IPS DF 6.9 (cell line): ENCODE data around the gene CSPG5.

Experiments used
- DNase-seq: peaks from one replicate; pipeline ENCODE4 v3.0.0-alpha.2; 2013; ENCODE audit warnings: low read depth, low spot score
- H3K27ac ChIP-seq: one replicate; pipeline ENCODE4 v1.5.1; 2013; ENCODE audit warnings: low read length, control low read depth
- H3K27me3 ChIP-seq: 2 replicates; pipeline ENCODE4 v1.6.1; 2013; ENCODE audit warnings: mild to moderate bottlenecking, low read length; ENCODE audit not compliant: control insufficient read depth, insufficient read depth
- H3K36me3 ChIP-seq: 2 replicates; pipeline ENCODE4 v1.6.1; 2013; ENCODE audit warnings: low read length; ENCODE audit not compliant: control insufficient read depth, insufficient read depth
- H3K4me1 ChIP-seq: 2 replicates; pipeline ENCODE4 v1.6.1; 2013; ENCODE audit warnings: low read length; ENCODE audit not compliant: control insufficient read depth, insufficient read depth
- H3K4me3 ChIP-seq: 2 replicates; pipeline ENCODE4 v1.5.1; 2013; ENCODE audit warnings: mild to moderate bottlenecking, low read length
- H3K9me3 ChIP-seq: 2 replicates; pipeline ENCODE4 v1.6.1; 2013; ENCODE audit warnings: low read length, inconsistent platforms; ENCODE audit not compliant: control insufficient read depth, insufficient read depth
- WGBS: extraction: QIAGEN DNeasy Blood & Tissue Kit; methylation state at CpG from one replicate; pipeline ENCODE4 v1.1.7; 2013; ENCODE audit warnings: mixed read lengths, missing lambda C conversion rate; ENCODE audit not compliant: insufficient read length, insufficient coverage; 5-methylcytosine and 5-hydroxymethylcytosine counted together

The CSPG5 gene

DNA sequence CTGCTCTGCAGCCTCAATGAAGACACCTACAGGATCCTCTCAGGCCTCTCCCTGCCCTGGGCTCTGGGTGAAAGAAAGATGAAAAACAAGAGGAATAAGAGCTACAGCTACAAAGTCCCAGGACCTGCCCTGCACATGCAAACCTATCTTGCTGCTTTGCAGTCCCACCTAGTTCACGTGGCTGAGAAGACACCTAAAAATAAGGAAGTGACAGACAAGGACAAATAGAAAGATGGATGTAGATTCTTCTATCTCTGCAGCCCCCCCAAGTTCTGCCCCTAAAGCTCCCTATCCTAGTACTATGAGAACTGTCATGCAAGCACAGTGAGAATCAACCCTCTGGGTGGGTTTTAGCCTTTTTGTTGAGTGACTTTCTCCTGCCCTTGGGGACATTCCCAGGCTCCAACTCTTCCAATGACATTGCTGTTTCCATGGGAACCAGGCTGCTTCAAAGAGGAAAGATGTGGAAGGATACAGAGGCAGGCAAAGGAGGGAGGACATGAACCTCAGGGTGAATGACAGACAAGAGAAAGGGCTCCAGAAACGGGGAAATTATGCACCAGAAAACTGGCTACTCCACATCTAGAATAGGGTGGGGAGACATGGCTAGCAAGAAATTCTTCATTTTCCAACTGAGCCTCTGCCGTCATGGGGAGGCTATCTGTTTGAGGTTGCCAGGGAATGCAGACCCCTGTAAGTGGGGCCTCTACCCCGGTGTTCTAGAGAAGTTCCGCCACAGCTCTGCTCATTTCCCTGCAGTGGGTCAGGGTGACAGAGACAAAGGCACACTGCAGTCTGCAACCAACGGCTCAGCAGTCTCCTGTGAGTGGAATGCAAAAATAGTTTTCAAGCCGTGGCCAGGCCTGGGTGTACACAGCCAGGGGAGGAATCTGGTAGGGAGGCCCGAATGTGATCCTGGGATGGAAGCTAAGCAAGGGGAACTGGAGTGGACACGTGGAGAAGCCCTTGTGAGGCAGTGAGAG lies 5.2 kb downstream of the CSPG5 start:
- Histone ChIP-seq H3K36me3 (no peaks in the 10 kb centered on the region), H3K27ac (no peak overlapping the region), H3K4me3 (no peak overlapping the region), H3K9me3 (no peaks in the 10 kb centered on the region), H3K27me3 (peaks cover 4% of the 10 kb centered on the region; the same call in 1 of the 2 replicates), H3K4me1 (no peaks in the 10 kb centered on the region; the same call in 1 of the 2 replicates)
- no CpG with 5 or more reads among the region's 9 CpGs for WGBS
- no peak for DNase-seq

DNA sequence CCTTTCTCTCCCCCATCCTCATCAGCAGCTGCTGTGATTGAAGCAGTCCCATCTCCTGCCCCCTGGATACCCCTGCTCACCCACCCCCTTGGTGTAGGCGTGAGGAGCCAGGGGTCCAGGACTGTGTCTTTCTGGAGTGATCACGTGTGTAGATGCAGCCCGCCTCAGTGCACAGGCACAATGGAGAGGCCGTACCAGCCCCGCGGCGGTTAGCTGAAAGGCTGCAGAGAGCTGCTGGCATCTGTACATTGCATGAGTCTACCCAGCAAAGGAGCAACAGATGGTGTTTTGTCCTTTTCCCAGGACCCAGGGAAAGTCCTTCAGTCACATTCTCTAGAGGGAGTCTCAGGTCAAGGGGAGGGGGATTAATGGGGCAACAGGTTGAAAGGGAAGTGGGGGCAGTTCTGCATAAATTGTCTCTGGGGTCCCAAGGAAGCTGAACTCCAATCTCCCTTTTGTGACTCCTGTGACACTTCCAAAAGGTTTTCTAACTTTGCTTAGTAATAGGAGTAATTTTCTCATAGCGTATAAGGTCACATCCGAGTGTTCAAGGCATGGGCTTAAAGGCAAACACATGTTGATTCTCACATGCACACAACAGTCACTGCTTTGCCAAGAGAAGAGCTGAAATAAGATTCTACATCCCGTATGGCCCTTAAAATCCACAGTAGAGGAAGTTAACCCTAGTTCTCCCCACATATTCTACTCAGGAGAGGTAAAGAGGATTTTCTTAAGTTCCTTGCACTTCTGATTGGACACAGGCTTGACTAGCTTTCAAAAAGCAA lies 7.1 kb downstream of the CSPG5 start:
- no peak overlapping the region for H3K27ac ChIP-seq
- no peaks in the 10 kb centered on the region for H3K36me3 ChIP-seq
- H3K9me3 ChIP-seq, result no peaks in the 10 kb centered on the region
- H3K4me3 ChIP-seq, result no peak overlapping the region
- no peaks in the 10 kb centered on the region for H3K27me3 ChIP-seq
- no CpG with 5 or more reads among the region's 10 CpGs for WGBS
- no peak for DNase-seq
- H3K4me1 ChIP-seq, result no peaks in the 10 kb centered on the region

DNA sequence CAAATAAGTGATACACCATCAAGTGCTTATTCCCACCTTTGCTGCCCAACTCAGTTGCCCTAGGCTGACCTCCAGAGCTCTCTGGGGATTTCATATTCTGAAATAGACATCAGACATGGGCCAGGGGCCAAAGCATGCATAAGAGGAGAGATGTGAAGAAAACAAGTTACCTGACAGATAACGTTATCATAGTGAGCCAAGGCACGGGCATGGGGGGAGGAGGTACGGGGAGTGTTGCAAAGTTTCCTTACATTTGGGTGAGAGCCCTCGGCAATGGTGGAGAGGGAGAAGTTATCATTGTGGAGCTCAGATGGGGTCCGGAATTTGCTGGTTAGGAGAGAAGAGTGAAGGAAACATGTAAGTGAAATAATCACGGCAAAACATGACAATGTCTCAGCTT lies 9.8 kb downstream of the CSPG5 start:
- no CpG with 5 or more reads among the region's 6 CpGs for WGBS
- Histone ChIP-seq H3K9me3 (no peaks in the 10 kb centered on the region), H3K27me3 (no peaks in the 10 kb centered on the region)

DNA sequence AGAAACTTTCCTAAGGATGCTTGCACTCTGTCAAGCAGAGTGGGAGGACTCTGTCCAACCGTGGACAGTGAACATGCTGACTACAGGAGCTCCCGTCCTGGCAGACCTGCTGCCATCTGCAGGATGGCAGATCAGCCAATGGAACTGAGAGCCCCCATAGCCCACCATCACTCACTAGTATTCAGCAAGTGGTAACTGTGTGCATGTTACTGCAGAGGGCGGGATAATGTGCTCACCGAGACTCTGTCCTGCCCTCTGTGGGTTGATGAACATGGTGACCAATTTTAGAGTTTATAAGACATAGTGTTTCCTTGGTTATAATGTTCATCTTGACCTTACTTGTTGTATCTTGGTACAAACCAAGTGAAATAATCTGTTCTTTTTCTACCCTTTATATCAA lies 11.5 kb downstream of the CSPG5 start:
- no CpG with 5 or more reads among the region's 4 CpGs for WGBS
- Histone ChIP-seq H3K4me3 (no peak overlapping the region), H3K27ac (no peak overlapping the region), H3K27me3 (no peaks in the 10 kb centered on the region), H3K36me3 (no peaks in the 10 kb centered on the region), H3K4me1 (no peaks in the 10 kb centered on the region), H3K9me3 (no peaks in the 10 kb centered on the region)
- DNase-seq, result no peak

More for the DNA sequence above, 9.8 kb downstream of the CSPG5 start:
- Histone ChIP-seq H3K36me3 (no peaks in the 10 kb centered on the region), H3K4me3 (no peak overlapping the region), H3K4me1 (no peaks in the 10 kb centered on the region), H3K27ac (no peak overlapping the region)
- DNase-seq, result no peak

DNA sequence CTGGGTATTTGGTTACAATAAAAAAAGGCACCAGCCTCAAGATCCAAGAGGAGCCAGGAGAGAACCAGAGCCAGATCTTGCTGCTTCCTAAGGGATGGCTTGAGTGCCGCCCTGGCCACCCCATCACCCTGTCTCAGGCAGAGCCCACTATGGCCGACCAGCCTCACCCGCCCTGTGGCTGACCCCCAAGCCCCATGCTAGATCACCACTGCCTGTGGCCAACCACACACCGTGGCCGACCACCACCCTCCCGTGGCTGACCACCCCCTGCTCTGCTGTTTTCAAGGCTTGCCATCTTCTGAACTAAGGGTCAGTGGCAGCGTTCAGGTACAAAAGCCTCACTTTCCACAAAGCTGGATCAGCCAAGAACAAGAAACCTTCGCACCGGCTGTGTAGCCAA lies 12.0 kb downstream of the CSPG5 start:
- Histone ChIP-seq H3K27me3 (no peaks in the 10 kb centered on the region), H3K27ac (no peak overlapping the region), H3K9me3 (no peaks in the 10 kb centered on the region), H3K4me3 (no peak overlapping the region), H3K36me3 (no peaks in the 10 kb centered on the region), H3K4me1 (no peaks in the 10 kb centered on the region)
- no CpG with 5 or more reads among the region's 9 CpGs for WGBS
- DNase-seq, result no peak

DNA sequence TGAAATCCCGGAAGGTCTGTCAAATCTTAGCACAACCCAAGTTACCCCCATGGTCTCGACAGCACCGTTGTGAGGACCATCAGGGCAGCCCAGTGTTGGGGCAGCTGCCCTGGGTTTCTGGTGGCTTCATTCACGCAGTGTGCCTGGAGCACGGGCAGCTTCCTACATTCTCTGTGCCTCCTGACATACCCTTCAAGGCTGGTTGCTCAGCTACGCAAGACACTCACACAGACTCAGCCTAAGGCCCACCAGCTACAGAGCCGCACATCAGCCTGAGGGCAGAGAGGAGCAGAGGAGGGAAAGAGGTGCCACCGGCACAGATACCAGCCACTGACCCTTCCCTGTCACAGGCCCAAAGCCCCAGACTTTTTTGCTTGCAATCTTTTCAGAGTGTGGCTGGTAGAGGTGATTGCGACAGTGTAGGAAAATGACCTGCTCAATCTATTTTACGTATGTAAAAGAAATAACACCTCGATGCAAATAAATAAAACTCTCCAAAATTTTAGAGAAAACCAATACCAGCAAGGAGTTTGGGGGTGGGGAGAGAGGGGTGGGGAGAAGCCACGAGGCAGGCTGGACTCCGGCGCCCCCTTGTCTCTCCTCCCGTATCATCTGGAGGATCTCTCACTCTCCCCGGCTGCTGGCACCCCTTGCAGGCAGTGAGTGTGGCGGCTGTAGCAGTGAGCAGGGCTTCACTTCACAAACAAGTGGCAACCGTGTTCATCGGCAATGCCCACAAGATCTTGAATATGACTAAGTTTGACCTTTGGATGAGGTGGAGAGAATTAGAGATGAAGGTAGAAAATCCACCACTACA lies 12.7 kb downstream of the CSPG5 start:
- Histone ChIP-seq H3K4me1 (no peaks in the 10 kb centered on the region), H3K4me3 (no peak overlapping the region), H3K27me3 (no peaks in the 10 kb centered on the region), H3K27ac (no peak overlapping the region), H3K9me3 (no peaks in the 10 kb centered on the region), H3K36me3 (no peaks in the 10 kb centered on the region)
- no peak for DNase-seq
- no CpG with 5 or more reads among the region's 19 CpGs for whole genome bisulfite sequencing

DNA sequence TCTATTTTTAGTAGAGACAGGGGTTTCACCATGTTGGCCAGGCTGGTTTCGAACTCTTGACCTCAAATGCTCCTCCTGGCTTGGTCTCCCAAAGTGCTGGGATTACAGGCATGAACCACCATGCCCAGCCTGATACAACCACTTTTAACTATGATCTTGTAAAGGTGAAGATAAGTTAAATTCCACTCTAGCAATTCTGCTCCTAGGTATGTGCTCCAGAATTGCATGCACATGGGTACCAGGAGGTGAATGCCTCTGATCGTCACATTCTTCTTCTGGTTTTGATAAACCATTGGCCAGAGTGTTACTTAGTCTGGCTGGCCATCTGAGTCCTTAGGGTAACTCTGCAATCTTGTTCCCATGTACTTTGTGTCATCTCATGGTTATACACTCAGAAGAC lies 22.3 kb downstream of the CSPG5 start:
- H3K4me1 ChIP-seq, result peaks cover 2% of the 10 kb centered on the region; the same call in 1 of the 2 replicates
- DNase-seq, result no peak
- no peaks in the 10 kb centered on the region for H3K27me3 ChIP-seq
- no CpG with 5 or more reads among the region's 2 CpGs for WGBS
- H3K4me3 ChIP-seq, result no peak overlapping the region
- H3K27ac ChIP-seq, result no peak overlapping the region
- H3K9me3 ChIP-seq, result no peaks in the 10 kb centered on the region
- no peaks in the 10 kb centered on the region for H3K36me3 ChIP-seq

DNA sequence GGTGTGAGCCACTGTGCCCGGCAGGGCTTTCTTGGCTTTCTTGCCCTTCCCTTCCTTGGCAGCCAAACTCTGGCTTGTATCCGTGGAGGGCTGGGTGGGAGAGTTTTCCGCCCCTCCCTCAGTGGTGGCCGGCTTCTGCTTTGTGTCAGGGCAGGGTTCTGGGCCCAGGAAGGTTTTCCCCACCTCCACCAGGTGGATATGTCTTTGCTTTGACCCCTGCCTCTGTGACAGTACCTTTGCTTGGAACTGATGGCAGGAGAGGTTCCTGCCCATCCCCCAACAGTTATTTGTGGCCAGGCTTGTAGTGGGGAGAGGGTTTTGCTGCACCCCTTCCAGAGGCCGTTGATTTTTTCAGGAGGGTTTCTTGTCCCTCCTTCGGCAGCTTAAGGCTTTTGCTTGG lies 24.3 kb downstream of the CSPG5 start:
- Histone ChIP-seq H3K4me1 (peaks cover 2% of the 10 kb centered on the region; the same call in 1 of the 2 replicates), H3K27ac (no peak overlapping the region), H3K36me3 (no peaks in the 10 kb centered on the region), H3K9me3 (no peaks in the 10 kb centered on the region), H3K27me3 (no peaks in the 10 kb centered on the region), H3K4me3 (no peak overlapping the region)
- no peak for DNase-seq
- WGBS, result no CpG with 5 or more reads among the region's 6 CpGs

DNA sequence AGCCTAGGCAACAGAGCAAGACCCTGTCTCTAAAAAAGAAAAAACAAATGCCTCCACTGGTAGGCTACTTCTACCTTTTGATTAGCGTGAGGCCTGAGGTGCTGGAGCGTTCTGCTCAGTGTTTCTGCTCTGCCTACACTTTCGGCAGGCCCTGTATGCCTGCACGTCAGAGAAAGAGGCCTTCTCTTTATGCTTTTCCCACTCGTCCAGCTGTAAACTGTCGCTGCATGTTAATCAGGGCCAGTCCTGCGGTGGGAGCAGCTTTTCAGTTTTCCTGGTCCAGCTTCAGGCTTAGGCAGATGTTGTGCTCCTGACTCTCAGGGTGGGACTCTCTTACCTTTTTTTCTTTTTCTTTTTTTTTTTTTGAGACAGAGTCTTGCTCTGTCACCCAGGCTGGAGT lies 25.3 kb downstream of the CSPG5 start:
- Histone ChIP-seq H3K9me3 (no peaks in the 10 kb centered on the region), H3K27me3 (no peaks in the 10 kb centered on the region), H3K27ac (no peak overlapping the region), H3K4me1 (peaks cover 2% of the 10 kb centered on the region; the same call in 1 of the 2 replicates), H3K36me3 (no peaks in the 10 kb centered on the region), H3K4me3 (no peak overlapping the region)
- no peak for DNase-seq
- no CpG with 5 or more reads among the region's 7 CpGs for WGBS
